PFSK-1 (cell line): ENCODE measurements around the gene TMEM174.

ENCODE experiments used
- FOXP2 ChIP-seq: optimal IDR thresholded peaks from 2 replicates; pipeline ENCODE3; 2011; ENCODE audit warnings: borderline replicate concordance, control low read depth, inconsistent platforms; ENCODE audit not compliant: insufficient read depth; ENCODE audit errors: extremely low read length, extremely low read depth
- POLR2AphosphoS5 ChIP-seq: IDR thresholded peaks from 2 replicates; pipeline ENCODE4 v1.6.1; 2012; ENCODE audit warnings: low read depth, mild to moderate bottlenecking, control low read depth, low read length, moderate library complexity
- REST ChIP-seq, 2 experiments: IDR thresholded peaks; 2 replicates each; pipeline versions ENCODE4 v1.6.1 to v1.8.0; 2011 to 2012; ENCODE audit warnings: low read depth in 2 of 2, low read length in 2 of 2, control low read depth in 1 of 2, inconsistent platforms in 1 of 2, mild to moderate bottlenecking in 1 of 2, moderate library complexity in 1 of 2; ENCODE audit not compliant: insufficient read depth in 1 of 2
- SIN3A ChIP-seq: IDR thresholded peaks from 2 replicates; pipeline ENCODE4 v1.6.1; 2012; ENCODE audit warnings: mild to moderate bottlenecking, low read length, moderate library complexity, borderline replicate concordance; ENCODE audit not compliant: insufficient read depth
- TAF1 ChIP-seq: IDR thresholded peaks from 2 replicates; pipeline ENCODE4 v1.6.1; 2012; ENCODE audit warnings: low read length, control low read depth, borderline replicate concordance; ENCODE audit not compliant: insufficient read depth

TMEM174 gene

GRCh38 chr5:73197637-73198257 lies 24.8 kb downstream of the TMEM174 start:
- TF ChIP-seq REST (IDR thresholded peaks at IDR 0.05; ENCODE audit: insufficient read depth in 1 of 2, low read depth in 2 of 2, low read length in 2 of 2), result no peak
- TF ChIP-seq TAF1, result no peak
- TF ChIP-seq FOXP2, result no peak
- TF ChIP-seq POLR2AphosphoS5, result no peak
- TF ChIP-seq SIN3A, result no peak

GRCh38 chr5:73198833-73199592 lies 26.0 kb downstream of the TMEM174 start:
- TF ChIP-seq FOXP2 (no peak), POLR2AphosphoS5 (no peak), REST (IDR thresholded peaks at IDR 0.05; ENCODE audit: insufficient read depth in 1 of 2, low read depth in 2 of 2, low read length in 2 of 2) (no peak), SIN3A (no peak), TAF1 (no peak)

- TF ChIP-seq SIN3A (no peak), FOXP2 (no peak), REST (IDR thresholded peaks at IDR 0.05; ENCODE audit: insufficient read depth in 1 of 2, low read depth in 2 of 2, low read length in 2 of 2) (no peak), TAF1 (no peak), POLR2AphosphoS5 (no peak)
Observed at GRCh38 chr5:73199671-73200070, 26.7 kb downstream of the TMEM174 start.

GRCh38 chr5:73201547-73202513 lies 28.8 kb downstream of the TMEM174 start:
- no peak for TF ChIP-seq TAF1
- no peak for TF ChIP-seq SIN3A
- TF ChIP-seq FOXP2, result no peak
- no peak for TF ChIP-seq POLR2AphosphoS5

- TF ChIP-seq TAF1 (no peak), SIN3A (no peak), REST (IDR thresholded peaks at IDR 0.05; ENCODE audit: insufficient read depth in 1 of 2, low read depth in 2 of 2, low read length in 2 of 2) (no peak), FOXP2 (no peak), POLR2AphosphoS5 (no peak)
Observed at GRCh38 chr5:73204332-73204731, 31.3 kb downstream of the TMEM174 start.
